Subcutaneous abdominal adipose tissue (tissue), 5 donors: ENCODE measurements around the gene CTNND2.

ENCODE experiments used
- H3K27ac ChIP-seq: one replicate; pipeline ENCODE4 v1.7.0; 2013; ENCODE audit warnings: low read depth, mild to moderate bottlenecking, inconsistent platforms, low read length, moderate library complexity
- H3K27me3 ChIP-seq, 5 donors: one replicate each; pipeline ENCODE4 v1.7.0; 2013; ENCODE audit warnings: low read length in 5 of 5, inconsistent platforms in 1 of 5; ENCODE audit not compliant: control insufficient read depth in 5 of 5, insufficient read depth in 4 of 5
- H3K36me3 ChIP-seq, 5 donors: one replicate each; pipeline ENCODE4 v1.7.0; 2013; ENCODE audit warnings: low read length in 5 of 5; ENCODE audit not compliant: control insufficient read depth in 5 of 5, insufficient read depth in 5 of 5
- H3K4me1 ChIP-seq, 5 donors: one replicate each; pipeline ENCODE4 v1.7.0; 2013; ENCODE audit warnings: low read length in 5 of 5, mild to moderate bottlenecking in 3 of 5, moderate library complexity in 1 of 5; ENCODE audit not compliant: control insufficient read depth in 5 of 5, insufficient read depth in 5 of 5
- H3K4me3 ChIP-seq, 5 donors: one replicate each; pipeline ENCODE4 v1.7.0; 2013; ENCODE audit warnings: low read length in 5 of 5, low read depth in 1 of 5
- H3K9ac ChIP-seq, 5 donors: one replicate each; pipeline ENCODE4 v1.7.0; 2013; ENCODE audit warnings: low read length in 5 of 5, mild to moderate bottlenecking in 4 of 5, moderate library complexity in 3 of 5
- H3K9me3 ChIP-seq, 5 donors: one replicate each; pipeline ENCODE4 v1.7.0; 2013; ENCODE audit warnings: low read length in 5 of 5; ENCODE audit not compliant: control insufficient read depth in 5 of 5
- donor health status: healthy.
- donor health status: healthy.
- donor health status: healthy.
- donor health status: healthy.
- donor health status: healthy.

Gene CTNND2

DNA sequence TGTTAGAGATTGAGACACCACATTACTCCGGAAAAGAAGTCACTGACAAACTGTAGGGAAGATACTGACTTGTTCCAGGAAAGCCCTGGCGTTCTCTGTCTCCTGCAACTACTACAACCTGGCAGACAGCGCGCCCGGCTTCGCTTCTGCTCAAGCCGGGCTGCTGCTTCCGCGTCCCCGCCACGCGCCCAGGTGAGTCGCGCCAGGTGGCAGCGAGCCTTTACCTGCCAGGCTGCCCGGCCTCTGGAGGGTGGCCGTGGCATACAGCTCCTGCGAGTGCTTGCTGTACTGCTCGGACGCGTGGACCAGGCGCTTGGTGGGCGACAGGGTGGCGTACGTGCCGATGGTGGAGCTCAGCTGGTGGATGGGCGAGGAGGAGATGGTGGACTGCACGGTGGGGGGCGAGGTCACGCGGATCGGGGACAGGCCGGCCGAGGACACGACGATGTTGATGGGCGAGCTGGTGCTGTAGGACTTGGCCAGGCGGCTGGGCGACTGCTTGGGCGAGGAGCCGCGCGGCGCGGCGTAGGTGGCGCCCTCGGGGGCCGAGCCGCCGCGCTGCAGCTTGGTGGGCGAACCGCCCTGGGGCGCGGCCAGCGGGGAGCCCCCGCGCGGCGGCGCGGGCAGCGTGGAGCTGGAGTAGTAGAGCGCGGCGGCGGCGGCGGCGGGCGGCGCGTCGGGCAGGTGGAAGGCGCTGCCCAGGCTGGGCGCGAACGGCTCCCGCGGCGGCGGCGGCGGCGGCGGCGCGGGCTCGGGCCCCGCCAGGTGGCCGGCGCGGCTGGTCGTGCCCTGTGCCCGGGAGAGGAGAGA lies 519.6 kb downstream of the CTNND2 start:
- Histone ChIP-seq H3K27me3 (peaks cover 5 to 15% (median 9%) of the 10 kb centered on the region in 5 donors), H3K9ac (no peak overlapping the region), H3K36me3 (no peaks in the 10 kb centered on the region), H3K4me3 (peak overlapping the region in 4 of 5 donors; percentile 35 to 62 (median 54)), H3K9me3 (no peaks in the 10 kb centered on the region), H3K27ac (no peak overlapping the region), H3K4me1 (peaks cover 0 to 13% (median 5%) of the 10 kb centered on the region in 5 donors)

DNA sequence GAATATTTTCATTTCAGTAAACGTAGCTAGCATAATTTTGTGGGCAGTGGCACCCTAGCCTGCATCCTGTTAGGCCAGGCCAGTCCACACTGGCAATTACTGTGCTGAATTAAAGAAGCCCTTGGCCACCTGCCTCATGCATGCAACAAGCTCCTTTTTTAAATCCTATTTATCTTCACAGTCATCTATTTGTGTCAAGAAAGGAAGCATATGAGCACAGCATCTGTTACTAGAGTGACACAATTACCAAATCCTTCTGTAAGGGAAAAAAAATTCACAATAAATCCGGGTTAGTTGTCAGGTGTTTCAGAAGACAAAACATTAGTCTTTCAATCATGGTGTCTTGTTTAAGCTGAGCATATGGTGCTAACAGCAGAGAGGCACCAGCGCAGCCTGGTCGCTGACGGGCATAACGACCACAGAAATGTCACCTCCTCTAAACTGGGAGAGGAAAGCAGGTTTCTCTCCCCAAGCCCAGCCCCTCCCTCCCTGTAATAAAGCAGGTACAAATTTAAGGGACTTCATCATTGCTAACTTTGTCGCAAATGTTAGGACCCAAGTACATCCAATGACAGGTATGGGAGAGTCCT lies 520.6 kb downstream of the CTNND2 start:
- H3K27me3 ChIP-seq = peaks cover 5 to 15% (median 9%) of the 10 kb centered on the region in 5 donors
- no peak overlapping the region for H3K27ac ChIP-seq
- no peaks in the 10 kb centered on the region for H3K36me3 ChIP-seq
- H3K9ac ChIP-seq = no peak overlapping the region
- no peaks in the 10 kb centered on the region for H3K9me3 ChIP-seq
- no peak overlapping the region for H3K4me3 ChIP-seq
- H3K4me1 ChIP-seq = peaks cover 0 to 13% (median 5%) of the 10 kb centered on the region in 5 donors

DNA sequence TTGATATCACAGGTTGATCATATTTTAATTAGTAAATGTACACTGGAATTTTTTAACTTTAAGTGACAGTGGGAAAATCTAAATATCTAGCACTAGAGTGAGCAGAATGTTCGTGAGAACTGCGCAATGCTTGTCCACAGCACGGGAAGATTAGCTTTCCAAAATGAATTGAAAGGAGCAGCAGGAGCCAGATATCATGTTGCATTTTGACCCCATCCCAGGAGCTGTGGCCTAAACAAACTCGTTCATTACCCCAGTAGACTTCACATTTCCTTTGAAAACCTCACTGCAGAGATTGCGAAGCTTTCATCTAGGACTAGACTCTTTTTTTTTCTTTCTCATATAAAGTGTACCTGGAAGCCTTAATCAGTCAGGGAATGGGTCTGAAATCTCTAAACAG lies 525.8 kb downstream of the CTNND2 start:
- no peaks in the 10 kb centered on the region for H3K4me1 ChIP-seq
- H3K36me3 ChIP-seq = no peaks in the 10 kb centered on the region
- H3K9ac ChIP-seq = no peak overlapping the region
- no peak overlapping the region for H3K27ac ChIP-seq
- no peak overlapping the region for H3K4me3 ChIP-seq
- H3K9me3 ChIP-seq = no peaks in the 10 kb centered on the region
- H3K27me3 ChIP-seq = peaks cover 0 to 6% (median 0%) of the 10 kb centered on the region in 5 donors

DNA sequence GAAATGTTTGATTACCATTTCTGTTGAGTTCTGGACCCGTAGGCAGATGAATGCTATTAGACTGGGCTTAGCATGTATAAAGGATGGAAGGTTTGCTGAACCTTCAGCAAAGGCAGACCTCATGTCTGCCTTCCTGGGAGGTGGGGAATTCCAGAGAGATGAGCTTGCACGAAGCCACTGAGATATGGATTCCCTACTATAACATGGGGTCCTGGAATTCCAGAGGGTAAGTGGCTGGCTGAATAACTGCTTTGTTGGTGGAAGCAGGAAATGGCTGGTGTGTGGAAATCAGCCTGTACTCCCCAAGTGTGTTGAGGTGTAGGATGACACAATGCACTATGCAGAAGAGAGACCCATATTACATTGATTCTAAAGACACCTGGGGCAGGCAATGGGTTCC lies 526.4 kb downstream of the CTNND2 start:
- H3K27ac ChIP-seq = no peak overlapping the region
- no peaks in the 10 kb centered on the region for H3K4me1 ChIP-seq
- no peaks in the 10 kb centered on the region for H3K9me3 ChIP-seq
- H3K27me3 ChIP-seq = peaks cover 0 to 2% (median 0%) of the 10 kb centered on the region in 5 donors
- H3K9ac ChIP-seq = no peak overlapping the region
- no peak overlapping the region for H3K4me3 ChIP-seq
- no peaks in the 10 kb centered on the region for H3K36me3 ChIP-seq

DNA sequence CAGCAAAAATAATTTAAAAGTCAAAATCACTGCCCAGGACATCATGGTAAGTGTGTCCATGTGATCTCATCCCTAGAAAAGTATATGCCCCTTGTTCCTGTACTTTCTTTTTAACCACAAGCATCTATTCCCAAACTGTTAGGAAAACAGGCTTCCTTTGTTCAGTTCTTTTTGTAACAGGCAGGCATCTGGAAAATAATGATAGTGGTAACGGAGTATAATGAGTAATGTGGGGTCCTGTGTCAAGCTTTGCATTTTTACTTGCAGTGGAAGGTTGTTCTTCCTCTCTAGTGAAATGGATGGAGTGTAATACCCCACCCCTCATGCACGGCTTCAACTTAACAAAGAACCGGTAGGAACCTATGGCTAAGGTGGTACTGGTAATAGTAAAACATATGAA lies 532.1 kb downstream of the CTNND2 start:
- Histone ChIP-seq H3K27ac (no peak overlapping the region), H3K4me3 (no peak overlapping the region), H3K4me1 (no peaks in the 10 kb centered on the region)

DNA sequence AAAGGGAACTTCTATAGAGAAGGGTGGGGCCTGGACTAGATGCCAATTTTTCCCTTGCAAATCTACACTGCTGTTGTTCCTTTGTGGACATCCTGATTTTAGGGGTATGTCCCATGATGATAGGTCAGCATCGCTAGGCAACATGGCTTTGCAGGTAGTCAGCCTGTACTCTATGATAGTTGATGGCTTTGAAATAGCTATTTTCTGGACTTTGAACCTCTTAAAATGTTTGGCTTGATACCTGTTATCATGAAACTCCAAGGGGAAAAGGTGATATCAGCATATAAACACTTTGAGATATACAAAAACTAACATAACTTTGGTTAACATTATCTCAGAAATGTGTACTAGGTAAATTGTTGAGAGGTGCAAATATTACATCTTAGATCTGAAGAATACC lies 533.2 kb downstream of the CTNND2 start:
- Histone ChIP-seq H3K27me3 (no peaks in the 10 kb centered on the region), H3K4me3 (no peak overlapping the region), H3K36me3 (no peaks in the 10 kb centered on the region), H3K27ac (no peak overlapping the region), H3K9ac (no peak overlapping the region), H3K9me3 (no peaks in the 10 kb centered on the region), H3K4me1 (no peaks in the 10 kb centered on the region)

More for the DNA sequence above, 532.1 kb downstream of the CTNND2 start:
- Histone ChIP-seq H3K9me3 (no peaks in the 10 kb centered on the region), H3K36me3 (no peaks in the 10 kb centered on the region), H3K9ac (no peak overlapping the region), H3K27me3 (no peaks in the 10 kb centered on the region)

DNA sequence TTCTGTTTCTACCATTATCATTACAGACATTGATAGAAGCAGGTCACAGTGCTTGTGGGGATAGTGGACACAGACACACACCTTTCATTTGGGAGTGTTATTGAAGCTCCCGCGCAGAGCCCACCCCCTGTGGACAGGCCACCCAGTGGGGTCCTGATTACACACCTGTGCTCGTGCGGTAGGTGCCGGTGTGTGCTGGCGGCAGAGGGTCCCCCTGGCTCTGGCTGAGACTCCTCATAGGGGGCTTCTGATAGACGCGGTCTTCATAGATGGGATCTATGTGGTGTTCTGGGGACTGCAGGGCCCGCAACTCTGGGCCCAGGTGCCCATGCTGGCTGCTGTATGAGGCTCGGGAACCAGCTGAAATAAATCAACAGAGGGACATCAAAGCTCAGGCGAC lies 539.7 kb downstream of the CTNND2 start:
- no peak overlapping the region for H3K9ac ChIP-seq
- H3K4me1 ChIP-seq = no peaks in the 10 kb centered on the region
- no peak overlapping the region for H3K27ac ChIP-seq
- H3K27me3 ChIP-seq = peaks cover 0 to 2% (median 0%) of the 10 kb centered on the region in 5 donors
- no peak overlapping the region for H3K4me3 ChIP-seq
- no peaks in the 10 kb centered on the region for H3K36me3 ChIP-seq
- H3K9me3 ChIP-seq = no peaks in the 10 kb centered on the region

DNA sequence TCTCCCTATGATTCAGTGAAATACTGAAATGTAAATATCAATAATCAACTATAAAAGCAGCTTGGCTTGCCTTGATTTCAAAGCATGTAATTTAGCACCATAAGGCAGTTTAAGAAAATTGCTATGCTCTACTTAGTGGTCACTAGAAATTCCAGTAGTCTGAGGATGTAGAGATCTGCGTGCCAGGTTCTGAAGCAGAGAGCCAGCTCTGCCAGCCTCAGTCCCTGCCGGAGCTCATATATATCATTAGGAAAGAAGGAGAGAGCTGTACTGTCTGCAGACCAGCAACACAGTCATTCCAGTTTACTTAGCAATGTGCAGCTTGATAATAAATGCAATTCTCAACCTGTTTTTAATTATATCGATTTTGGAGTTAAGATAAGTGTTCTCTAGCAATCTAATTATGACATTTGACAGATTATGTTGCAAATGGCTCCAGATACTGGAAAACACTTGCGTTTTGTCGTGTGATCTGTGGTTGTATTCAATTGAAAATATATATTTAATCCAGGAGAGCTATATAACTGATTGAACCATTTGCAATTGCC lies 540.5 kb downstream of the CTNND2 start:
- H3K4me3 ChIP-seq = no peak overlapping the region
- H3K36me3 ChIP-seq = no peaks in the 10 kb centered on the region
- H3K9me3 ChIP-seq = no peaks in the 10 kb centered on the region
- no peak overlapping the region for H3K9ac ChIP-seq
- no peaks in the 10 kb centered on the region for H3K4me1 ChIP-seq
- H3K27me3 ChIP-seq = peaks cover 0 to 2% (median 0%) of the 10 kb centered on the region in 5 donors
- H3K27ac ChIP-seq = no peak overlapping the region

DNA sequence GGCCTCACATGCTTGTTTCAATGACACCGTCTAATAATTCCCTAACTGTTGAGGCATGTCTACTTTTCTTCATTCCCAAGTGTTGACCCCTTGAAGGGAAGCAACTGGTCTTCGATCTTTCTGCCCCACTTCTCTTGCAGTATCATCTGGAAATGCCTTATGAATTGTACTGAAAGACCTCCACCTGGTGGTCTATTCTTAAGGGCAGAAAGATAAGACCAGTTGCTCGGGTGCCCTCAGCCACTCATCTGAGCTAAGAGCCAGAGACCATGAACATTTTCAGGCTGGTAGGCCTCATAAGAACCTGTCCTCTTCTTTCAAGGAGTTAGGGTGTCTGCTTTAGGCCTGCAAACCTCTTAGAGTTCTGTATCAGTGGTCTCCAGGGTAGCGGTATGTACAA lies 542.5 kb downstream of the CTNND2 start:
- no peak overlapping the region for H3K9ac ChIP-seq
- H3K9me3 ChIP-seq = no peaks in the 10 kb centered on the region
- no peak overlapping the region for H3K27ac ChIP-seq
- H3K4me1 ChIP-seq = no peaks in the 10 kb centered on the region
- H3K36me3 ChIP-seq = no peaks in the 10 kb centered on the region
- H3K4me3 ChIP-seq = no peak overlapping the region
- H3K27me3 ChIP-seq = peaks cover 0 to 2% (median 0%) of the 10 kb centered on the region in 5 donors

DNA sequence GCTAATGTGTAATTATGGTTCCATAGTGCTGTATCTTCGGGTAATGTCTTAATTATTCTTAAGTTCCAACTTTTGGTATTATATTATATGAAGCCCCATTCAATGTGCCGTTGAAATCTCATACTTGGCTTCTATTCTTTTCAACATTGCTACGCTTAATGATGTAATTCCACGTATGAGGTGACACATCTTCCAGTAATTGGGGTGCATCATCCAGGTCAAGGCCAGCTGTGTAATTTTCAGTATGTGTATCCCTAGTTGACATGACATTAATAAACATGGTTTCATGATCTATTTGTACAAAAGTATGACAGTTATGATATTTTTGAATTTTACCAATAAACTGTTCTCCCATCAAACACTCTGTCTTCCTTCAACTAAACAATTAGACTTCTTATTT lies 546.3 kb downstream of the CTNND2 start:
- Histone ChIP-seq H3K27me3 (no peaks in the 10 kb centered on the region), H3K4me3 (no peak overlapping the region), H3K9me3 (peaks cover 0 to 6% (median 3%) of the 10 kb centered on the region in 5 donors), H3K4me1 (no peaks in the 10 kb centered on the region), H3K9ac (no peak overlapping the region), H3K36me3 (no peaks in the 10 kb centered on the region), H3K27ac (no peak overlapping the region)
